ENCODE data around the gene KLHL13.

DNA sequence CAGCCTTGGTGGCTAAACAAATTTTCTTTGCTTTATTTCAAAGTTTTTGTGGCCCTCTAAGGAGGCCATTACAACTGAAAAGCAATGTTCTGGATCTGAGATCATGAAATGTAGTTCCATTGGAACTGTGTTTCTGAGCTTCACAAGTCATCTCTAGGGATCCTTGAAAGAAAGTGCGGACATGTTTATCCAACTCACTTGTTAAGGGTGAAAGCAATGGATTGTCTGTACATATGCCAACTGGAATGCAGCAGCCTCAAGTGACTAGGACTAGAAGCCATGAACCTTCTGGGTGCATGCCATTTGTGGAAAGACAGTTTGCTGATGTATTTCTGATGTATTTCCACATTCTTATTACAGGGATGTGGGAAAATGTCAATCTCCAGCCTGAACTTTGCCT lies 36.7 kb upstream of the KLHL13 start:
- TF ChIP-seq BCL11A (IDR thresholded peaks at IDR 0.05; ENCODE audit: low read depth, low read length) (no peak), ELK1 (IDR thresholded peaks at IDR 0.05; ENCODE audit: low read depth, low read length) (no peak), NFXL1 (IDR thresholded peaks at IDR 0.05; ENCODE audit: borderline replicate concordance) (no peak), CTCF (IDR thresholded peaks at IDR 0.05 in 2 of 3, conservative IDR thresholded peaks at IDR 0.05 in 1 of 3; ENCODE audit: control insufficient read depth in 2 of 3, extremely low read depth in 1 of 3, insufficient read depth in 1 of 3, low read depth in 3 of 3, low read length in 3 of 3) (no peak), NBN (IDR thresholded peaks at IDR 0.05) (no peak), CEBPZ (IDR thresholded peaks at IDR 0.05; ENCODE audit: low read depth, low read length) (no peak), BACH1 (IDR thresholded peaks at IDR 0.05; ENCODE audit: borderline replicate concordance) (no peak), CREB1 (IDR thresholded peaks at IDR 0.05; ENCODE audit: low read depth) (no peak), E4F1 (IDR thresholded peaks at IDR 0.05; ENCODE audit: borderline replicate concordance, partially characterized antibody) (no peak), JUND (IDR thresholded peaks at IDR 0.05; ENCODE audit: low read depth, low read length) (no peak), SREBF2 (IDR thresholded peaks at IDR 0.05; ENCODE audit: low read length) (no peak), CREM (IDR thresholded peaks at IDR 0.05; ENCODE audit: low read depth) (no peak), FOS (IDR thresholded peaks at IDR 0.05; ENCODE audit: borderline replicate concordance, extremely low read depth, insufficient read length) (no peak), ETV6 (conservative IDR thresholded peaks at IDR 0.05 in 1 of 2, IDR thresholded peaks at IDR 0.05 in 1 of 2; ENCODE audit: borderline replicate concordance in 1 of 2, low read depth in 1 of 2) (no peak)

Data from GM12878 (cell line).